COLO668 (cell line): Measurements from ENCODE around the gene TBC1D22A.

Source experiments
- DNase-seq: peaks from one replicate; lab custom pipeline; 2025; ENCODE audit not compliant: unreplicated experiment; lab: John Stamatoyannopoulos, UW

TBC1D22A gene

GRCh38 chr22:47006433-47006832 is 244.0 kb downstream of the TBC1D22A start:
- no peak for DNase-seq

- DNase-seq: no peak
Measured at GRCh38 chr22:47006869-47007268, 244.4 kb downstream of the TBC1D22A start.

GRCh38 chr22:47007496-47007895 is 245.0 kb downstream of the TBC1D22A start:
- no peak for DNase-seq

GRCh38 chr22:47008208-47008885 is 245.9 kb downstream of the TBC1D22A start:
- DNase-seq: no peak

- no peak for DNase-seq
Measured at GRCh38 chr22:47009304-47010101, 247.1 kb downstream of the TBC1D22A start.

- DNase-seq: no peak
Measured at GRCh38 chr22:47010211-47010610, 247.8 kb downstream of the TBC1D22A start.

GRCh38 chr22:47011131-47011858 is 248.8 kb downstream of the TBC1D22A start:
- DNase-seq: no peak

GRCh38 chr22:47011859-47012258 is 249.4 kb downstream of the TBC1D22A start:
- DNase-seq: no peak

GRCh38 chr22:47012589-47013370 is 250.3 kb downstream of the TBC1D22A start:
- no peak for DNase-seq

GRCh38 chr22:47013861-47014635 is 251.6 kb downstream of the TBC1D22A start:
- no peak for DNase-seq

- no peak for DNase-seq
Measured at GRCh38 chr22:47014636-47015345, 252.3 kb downstream of the TBC1D22A start.

GRCh38 chr22:47015589-47016178 is 253.2 kb downstream of the TBC1D22A start:
- DNase-seq: no peak

GRCh38 chr22:47016631-47017030 is 254.2 kb downstream of the TBC1D22A start:
- DNase-seq: no peak

- no peak for DNase-seq
Measured at GRCh38 chr22:47017245-47017644, 254.8 kb downstream of the TBC1D22A start.

GRCh38 chr22:47018010-47018910 is 255.8 kb downstream of the TBC1D22A start:
- DNase-seq: no peak

GRCh38 chr22:47019012-47019790 is 256.8 kb downstream of the TBC1D22A start:
- no peak for DNase-seq

- no peak for DNase-seq
Measured at GRCh38 chr22:47020166-47020565, 257.7 kb downstream of the TBC1D22A start.
